Smooth muscle cell (in vitro differentiated cells): ENCODE measurements around the gene TMEM247. TPM values are rescaled to one million over a fixed set of nuclear protein-coding genes. Genes with fewer than 3 reads are reported as not detected.

Source experiments
- DNase-seq: peaks from one replicate; lab custom pipeline; 2025; ENCODE audit not compliant: unreplicated experiment; lab: John Stamatoyannopoulos, UW
- H2AFZ ChIP-seq: fragments of 200-600 bp; sonication (generic); 2 replicates; pipeline ENCODE4 v1.6.0; 2016; ENCODE audit warnings: antibody characterized with exemption, low read depth, mild to moderate bottlenecking
- H3F3A ChIP-seq: fragments of 200-600 bp; sonication (generic); 2 replicates; pipeline ENCODE4 v1.6.0; 2017; ENCODE audit warnings: antibody characterized with exemption, low read depth
- H3K27ac ChIP-seq: fragments of 200-600 bp; sonication (generic); 2 replicates; pipeline ENCODE4 v1.5.1; 2016; ENCODE audit warnings: low read depth, mild to moderate bottlenecking
- H3K27me3 ChIP-seq: fragments of 200-600 bp; sonication (generic); 2 replicates; pipeline ENCODE4 v1.6.1; 2016; ENCODE audit warnings: low read depth, mild to moderate bottlenecking
- H3K36me3 ChIP-seq: fragments of 200-600 bp; sonication (generic); 2 replicates; pipeline ENCODE4 v1.5.1; 2016; ENCODE audit warnings: low read depth
- H3K4me1 ChIP-seq: fragments of 200-600 bp; sonication (generic); 2 replicates; pipeline ENCODE4 v1.5.1; 2016; ENCODE audit warnings: low read depth
- H3K4me2 ChIP-seq: fragments of 200-600 bp; sonication (generic); 2 replicates; pipeline ENCODE4 v1.6.0; 2016; ENCODE audit warnings: mild to moderate bottlenecking
- H3K4me3 ChIP-seq: fragments of 200-600 bp; sonication (generic); 2 replicates; pipeline ENCODE4 v1.5.1; 2016; ENCODE audit warnings: mild to moderate bottlenecking
- H3K79me2 ChIP-seq: fragments of 200-600 bp; sonication (generic); 2 replicates; pipeline ENCODE4 v1.6.0; 2016; ENCODE audit warnings: low read depth, mild to moderate bottlenecking
- H3K9ac ChIP-seq: fragments of 200-600 bp; sonication (generic); 2 replicates; pipeline ENCODE4 v1.6.0; 2016; ENCODE audit warnings: low read depth
- H3K9me3 ChIP-seq: fragments of 200-600 bp; sonication (generic); replicated peaks from 2 replicates; pipeline ENCODE4 v1.5.1; 2016; ENCODE audit warnings: low read depth
- H4K20me1 ChIP-seq: fragments of 200-600 bp; sonication (generic); 2 replicates; pipeline ENCODE4 v1.6.0; 2016; ENCODE audit warnings: low read depth
- CTCF ChIP-seq: fragments of 200-600 bp; sonication (generic); IDR thresholded peaks from 2 replicates; pipeline ENCODE4 v1.5.1; 2017; ENCODE audit warnings: borderline replicate concordance, mild to moderate bottlenecking, antibody characterized with exemption; ENCODE audit not compliant: insufficient read depth, poor library complexity, severe bottlenecking
- WGBS: methylation state at CpG from one replicate; pipeline ENCODE4 v1.1.7; 2016; ENCODE audit warnings: low lambda C conversion rate; 5-methylcytosine and 5-hydroxymethylcytosine counted together
- polyA plus RNA-seq: library from polyadenylated mRNA; unstranded; fragments of >200 nt; fragmentation: Nextera tagmentation; extraction: Ambion mirVana; gene quantifications from 2 replicates; pipeline ENCODE4 v1.2.1, GENCODE V29; 2016
- total RNA-seq: library from RNA; depleted of rRNA; stranded (reverse); fragments of >200 nt; gene quantifications from 2 replicates; pipeline ENCODE4 v1.2.3, GENCODE V29; 2014

The TMEM247 gene
- total and polyA plus RNA-seq, 2 experiments from 2014 or later, result not detected

- Histone ChIP-seq H3K79me2 (no peaks in the 10 kb centered on the region), H3K9me3 (no peaks in the 10 kb centered on the region), H3K4me2 (no peak overlapping the region), H3K36me3 (no peaks in the 10 kb centered on the region), H3K9ac (no peak overlapping the region), H3K27ac (no peak overlapping the region), H2AFZ (no peak overlapping the region), H3F3A (peaks cover 3% of the 10 kb centered on the region), H3K4me3 (no peak overlapping the region), H3K4me1 (peaks cover 10% of the 10 kb centered on the region), H4K20me1 (no peaks in the 10 kb centered on the region), H3K27me3 (no peaks in the 10 kb centered on the region)
- no peak for TF ChIP-seq CTCF
- 67% methylated on average over 1 of the region's 1 CpG for WGBS
- DNase-seq, result no peak
Measured at GRCh38 chr2:46438102-46438501, 41.3 kb upstream of the TMEM247 start.

GRCh38 chr2:46438794-46439193 lies 40.6 kb upstream of the TMEM247 start:
- Histone ChIP-seq H3K27ac (no peak overlapping the region), H4K20me1 (no peaks in the 10 kb centered on the region), H3K4me2 (no peak overlapping the region), H3K4me3 (no peak overlapping the region), H3K36me3 (no peaks in the 10 kb centered on the region), H2AFZ (no peak overlapping the region), H3F3A (peaks cover 3% of the 10 kb centered on the region), H3K79me2 (no peaks in the 10 kb centered on the region), H3K27me3 (no peaks in the 10 kb centered on the region), H3K4me1 (peaks cover 10% of the 10 kb centered on the region), H3K9ac (no peak overlapping the region), H3K9me3 (no peaks in the 10 kb centered on the region)
- 89% methylated on average over 2 of the region's 2 CpGs for WGBS
- no peak for TF ChIP-seq CTCF
- no peak for DNase-seq

GRCh38 chr2:46439582-46439981 lies 39.8 kb upstream of the TMEM247 start:
- Histone ChIP-seq H3K36me3 (no peaks in the 10 kb centered on the region), H3F3A (peaks cover 3% of the 10 kb centered on the region), H3K4me2 (no peak overlapping the region), H3K9ac (no peak overlapping the region), H2AFZ (no peak overlapping the region), H4K20me1 (no peaks in the 10 kb centered on the region), H3K27ac (no peak overlapping the region), H3K79me2 (no peaks in the 10 kb centered on the region), H3K27me3 (no peaks in the 10 kb centered on the region), H3K9me3 (no peaks in the 10 kb centered on the region), H3K4me3 (no peak overlapping the region), H3K4me1 (peaks cover 10% of the 10 kb centered on the region)
- no peak for DNase-seq
- TF ChIP-seq CTCF, result no peak
- WGBS, result 69% methylated on average over 2 of the region's 2 CpGs

- H3K79me2 ChIP-seq, result no peaks in the 10 kb centered on the region
- WGBS, result 88% methylated on average over 7 of the region's 7 CpGs
- TF ChIP-seq CTCF, result no peak
Measured at GRCh38 chr2:46441838-46442712, 37.3 kb upstream of the TMEM247 start.

More at GRCh38 chr2:46441838-46442712, 37.3 kb upstream of the TMEM247 start:
- Histone ChIP-seq H3K4me1 (no peaks in the 10 kb centered on the region), H3K27me3 (no peaks in the 10 kb centered on the region), H4K20me1 (no peaks in the 10 kb centered on the region), H3K36me3 (no peaks in the 10 kb centered on the region), H3K4me2 (no peak overlapping the region), H3F3A (no peaks in the 10 kb centered on the region), H3K9ac (no peak overlapping the region), H2AFZ (no peak overlapping the region), H3K27ac (no peak overlapping the region), H3K4me3 (no peak overlapping the region), H3K9me3 (no peaks in the 10 kb centered on the region)
- DNase-seq, result no peak
